Caco-2 (cell line): Measurements from ENCODE around the gene CAMKK2. TPM values are rescaled to one million over a fixed set of nuclear protein-coding genes. Genes with fewer than 3 reads are reported as not detected.

Experiments used
- BruUV-seq: library from RNA; stranded (reverse); fragments of 400-500 nt; replicated peaks from 2 replicates; lab custom pipeline; 2021; lab: Mats Ljungman, UMichigan
- CTCF ChIA-PET: fragments of 300-600 bp; sonication (Branson Sonifier 250); formaldehyde crosslinking; loops from one replicate; lab custom pipeline; 2022; ENCODE audit warnings: antibody characterized with exemption; lab: Charles Lee
- POLR2A ChIA-PET: fragments of 300-600 bp; sonication (Branson Sonifier 250); formaldehyde crosslinking; loops from one replicate; lab custom pipeline; 2022; ENCODE audit warnings: antibody characterized with exemption; lab: Charles Lee
- DNase-seq, 2 experiments: peaks; one replicate each; pipeline versions ENCODE4 v3.0.0 to v3.0.0-alpha.2; 2020 to 2022
- H3K27me3 ChIP-seq: replicated peaks from 2 replicates; pipeline ENCODE4 v1.6.0; 2011; ENCODE audit warnings: low read length; ENCODE audit not compliant: control insufficient read depth, insufficient read depth
- H3K36me3 ChIP-seq: 2 replicates; pipeline ENCODE4 v1.5.1; 2011; ENCODE audit warnings: low read length; ENCODE audit not compliant: control insufficient read depth, insufficient read depth
- H3K4me1 ChIP-seq: fragments of 250-450 bp; sonication (Bioruptor Pico); 2 replicates; pipeline ENCODE4 v1.5.1; 2020; ENCODE audit warnings: mild to moderate bottlenecking
- H3K4me3 ChIP-seq: 2 replicates; pipeline ENCODE4 v1.5.1; 2011; ENCODE audit warnings: low read depth, mild to moderate bottlenecking, control low read depth, low read length
- H3K9me3 ChIP-seq: fragments of 250-450 bp; sonication (Bioruptor Pico); 2 replicates; pipeline ENCODE4 v1.5.1; 2020; ENCODE audit warnings: mild to moderate bottlenecking, moderate library complexity
- H3K27ac Mint-ChIP-seq: one replicate; pipeline ENCODE4 v1.8.0; 2022; ENCODE audit warnings: mixed read lengths; ENCODE audit not compliant: unreplicated experiment
- H3K27me3 Mint-ChIP-seq: one replicate; pipeline ENCODE4 v1.8.0; 2022; ENCODE audit warnings: mixed read lengths; ENCODE audit not compliant: insufficient read depth, unreplicated experiment
- H3K36me3 Mint-ChIP-seq: one replicate; pipeline ENCODE4 v1.8.0; 2022; ENCODE audit warnings: mild to moderate bottlenecking, mixed read lengths; ENCODE audit not compliant: insufficient read depth, unreplicated experiment
- H3K4me1 Mint-ChIP-seq: one replicate; pipeline ENCODE4 v1.8.0; 2022; ENCODE audit warnings: low read depth, mixed read lengths; ENCODE audit not compliant: unreplicated experiment
- H3K4me3 Mint-ChIP-seq: one replicate; pipeline ENCODE4 v1.8.0; 2022; ENCODE audit warnings: mild to moderate bottlenecking, moderate library complexity, mixed read lengths; ENCODE audit not compliant: unreplicated experiment
- H3K9me3 Mint-ChIP-seq: one replicate; pipeline ENCODE4 v1.8.0; 2022; ENCODE audit warnings: mixed read lengths; ENCODE audit not compliant: unreplicated experiment
- intact Hi-C: fragments of 100-400 bp; cut with micrococcal nuclease; formaldehyde crosslinking; loops from one replicate; pipeline ENCODE4 v1.10.0; 2022; ENCODE audit not compliant: unreplicated experiment
- total RNA-seq: library from RNA; stranded (reverse); gene quantifications from 2 replicates; pipeline ENCODE4 v1.2.3, GENCODE V29; 2022
- TF ChIP-seq, protein P1 (sequence below), 2 experiments: fragments of 200-600 bp in 1 of 2; IDR thresholded peaks; 1 replicate in 1 of 2; 2 replicates in 1 of 2; pipeline versions ENCODE4 v1.5.1 to v1.8.0; 2011 to 2022; ENCODE audit warnings: antibody characterized with exemption in 1 of 2, control low read depth in 1 of 2, inconsistent platforms in 1 of 2, low read depth in 1 of 2, low read length in 1 of 2, mild to moderate bottlenecking in 1 of 2, moderate library complexity in 1 of 2; ENCODE audit not compliant: insufficient read depth in 1 of 2, severe bottlenecking in 1 of 2, unreplicated experiment in 1 of 2

Gene CAMKK2
- total RNA-seq, 1 experiment from 2014 or later = 31.0 TPM

DNA sequence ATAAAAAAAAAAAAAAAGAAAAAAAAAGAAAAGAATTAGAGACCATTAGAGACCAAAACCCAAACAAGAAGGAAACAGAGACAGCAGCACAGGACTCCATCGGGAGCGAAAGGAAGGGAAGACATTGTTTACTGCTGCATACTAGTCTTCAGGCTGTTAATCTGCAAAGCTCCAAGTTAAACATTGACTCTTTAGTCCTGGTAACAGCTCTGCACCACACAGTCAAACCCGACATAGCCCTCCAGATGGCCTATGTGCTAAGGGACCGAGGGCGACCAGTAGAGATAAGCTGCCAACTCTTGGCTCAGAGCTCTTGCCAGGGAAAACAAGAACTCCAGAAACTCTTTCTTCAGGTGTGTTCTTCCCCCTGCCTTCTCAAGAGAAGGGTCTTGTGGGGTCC, 78.7 kb downstream of the CAMKK2 start:
- Histone ChIP-seq H3K4me1 (peaks cover 34% of the 10 kb centered on the region), H3K27me3 (no peaks in the 10 kb centered on the region), H3K4me3 (no peak overlapping the region), H3K9me3 (no peaks in the 10 kb centered on the region), H3K36me3 (peaks cover 2% of the 10 kb centered on the region; the same call in 1 of the 2 replicates)
- TF ChIP-seq, protein P1, sequence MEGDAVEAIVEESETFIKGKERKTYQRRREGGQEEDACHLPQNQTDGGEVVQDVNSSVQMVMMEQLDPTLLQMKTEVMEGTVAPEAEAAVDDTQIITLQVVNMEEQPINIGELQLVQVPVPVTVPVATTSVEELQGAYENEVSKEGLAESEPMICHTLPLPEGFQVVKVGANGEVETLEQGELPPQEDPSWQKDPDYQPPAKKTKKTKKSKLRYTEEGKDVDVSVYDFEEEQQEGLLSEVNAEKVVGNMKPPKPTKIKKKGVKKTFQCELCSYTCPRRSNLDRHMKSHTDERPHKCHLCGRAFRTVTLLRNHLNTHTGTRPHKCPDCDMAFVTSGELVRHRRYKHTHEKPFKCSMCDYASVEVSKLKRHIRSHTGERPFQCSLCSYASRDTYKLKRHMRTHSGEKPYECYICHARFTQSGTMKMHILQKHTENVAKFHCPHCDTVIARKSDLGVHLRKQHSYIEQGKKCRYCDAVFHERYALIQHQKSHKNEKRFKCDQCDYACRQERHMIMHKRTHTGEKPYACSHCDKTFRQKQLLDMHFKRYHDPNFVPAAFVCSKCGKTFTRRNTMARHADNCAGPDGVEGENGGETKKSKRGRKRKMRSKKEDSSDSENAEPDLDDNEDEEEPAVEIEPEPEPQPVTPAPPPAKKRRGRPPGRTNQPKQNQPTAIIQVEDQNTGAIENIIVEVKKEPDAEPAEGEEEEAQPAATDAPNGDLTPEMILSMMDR (IDR thresholded peaks at IDR 0.05; ENCODE audit: insufficient read depth in 1 of 2, low read depth in 1 of 2, low read length in 1 of 2, severe bottlenecking in 1 of 2, unreplicated experiment in 1 of 2) = no peak
- no peak overlapping the region for H3K4me3 Mint-ChIP-seq
- no peaks in the 10 kb centered on the region for H3K9me3 Mint-ChIP-seq
- intact Hi-C loops = loop anchor here (1.0 kb wide), 1 partner anchor 10 kb away; no protein-coding TSS in a partner anchor
- peak in 1 of 2 experiments; percentile 40 for DNase-seq
- H3K36me3 Mint-ChIP-seq = peaks cover 43% of the 10 kb centered on the region
- H3K4me1 Mint-ChIP-seq = peaks cover 15% of the 10 kb centered on the region
- ChIA-PET CTCF (interaction anchor here (0.7 to 1.1 kb wide), 2 partner anchors 9 to 1185 kb away, joined by 3 read pairs; no protein-coding TSS in a partner anchor), POLR2A (interaction anchor here (0.5 to 1.0 kb wide), 4 partner anchors 9 to 69 kb away, joined by 3 to 8 read pairs (median 4); no protein-coding TSS in a partner anchor)
- H3K27ac Mint-ChIP-seq = peak overlapping the region; percentile 74
- no peaks in the 10 kb centered on the region for H3K27me3 Mint-ChIP-seq
- BruUV-seq = no TSS peak

DNA sequence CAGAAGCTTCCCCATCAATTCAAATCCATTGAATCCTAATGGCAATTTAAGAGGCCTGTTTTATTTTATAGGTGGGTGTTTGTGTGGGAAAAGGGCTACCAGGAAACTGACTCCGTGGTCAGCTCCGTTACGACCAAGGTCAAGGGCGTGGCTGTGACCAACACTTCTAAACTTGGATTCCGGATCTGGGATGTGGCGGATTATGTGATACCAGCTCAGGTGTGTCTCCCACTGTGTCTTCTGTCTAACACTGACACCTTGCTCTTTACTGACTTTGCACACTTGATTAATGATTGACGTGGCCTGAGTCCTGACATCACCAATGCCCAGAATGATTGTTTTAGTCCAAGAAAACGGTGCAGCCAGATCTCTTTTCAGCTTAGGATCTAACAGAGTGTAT, 79.4 kb downstream of the CAMKK2 start:
- H3K4me3 Mint-ChIP-seq = no peak overlapping the region
- Histone ChIP-seq H3K36me3 (peaks cover 1% of the 10 kb centered on the region; the same call in 1 of the 2 replicates), H3K4me3 (no peak overlapping the region), H3K27me3 (no peaks in the 10 kb centered on the region), H3K9me3 (no peaks in the 10 kb centered on the region), H3K4me1 (peaks cover 34% of the 10 kb centered on the region)
- peaks cover 15% of the 10 kb centered on the region for H3K4me1 Mint-ChIP-seq
- peak in 1 of 2 experiments; percentile 28 for DNase-seq
- no peaks in the 10 kb centered on the region for H3K27me3 Mint-ChIP-seq
- ChIA-PET CTCF (interaction anchor here (0.5 to 1.1 kb wide), 3 partner anchors 10 to 272 kb away, joined by 3 read pairs; no protein-coding TSS in a partner anchor), POLR2A (interaction anchor here (0.6 kb wide), 1 partner anchor 321 kb away, joined by 5 read pairs; no protein-coding TSS in a partner anchor)
- intact Hi-C loops = loop anchor here (1.0 kb wide), 1 partner anchor 10 kb away; no protein-coding TSS in a partner anchor
- peaks cover 37% of the 10 kb centered on the region for H3K36me3 Mint-ChIP-seq
- TF ChIP-seq, protein P1 (IDR thresholded peaks at IDR 0.05; ENCODE audit: insufficient read depth in 1 of 2, low read depth in 1 of 2, low read length in 1 of 2, severe bottlenecking in 1 of 2, unreplicated experiment in 1 of 2) = no peak
- no peak overlapping the region for H3K27ac Mint-ChIP-seq
- BruUV-seq = no TSS peak
- no peaks in the 10 kb centered on the region for H3K9me3 Mint-ChIP-seq

- peaks cover 15% of the 10 kb centered on the region for H3K4me1 Mint-ChIP-seq
- CTCF ChIA-PET = no interaction called here
- H3K27me3 Mint-ChIP-seq = no peaks in the 10 kb centered on the region
- H3K4me3 Mint-ChIP-seq = no peak overlapping the region
- peak overlapping the region; percentile 53 for H3K27ac Mint-ChIP-seq
- POLR2A ChIA-PET = no interaction called here
- BruUV-seq = no TSS peak
- Histone ChIP-seq H3K4me1 (peaks cover 34% of the 10 kb centered on the region), H3K9me3 (no peaks in the 10 kb centered on the region), H3K27me3 (no peaks in the 10 kb centered on the region), H3K36me3 (peaks cover 1% of the 10 kb centered on the region; the same call in 1 of the 2 replicates), H3K4me3 (no peak overlapping the region)
- DNase-seq = no peak
- intact Hi-C loops = no loop called here
- H3K36me3 Mint-ChIP-seq = peaks cover 30% of the 10 kb centered on the region
- TF ChIP-seq, protein P1 (IDR thresholded peaks at IDR 0.05; ENCODE audit: insufficient read depth in 1 of 2, low read depth in 1 of 2, low read length in 1 of 2, severe bottlenecking in 1 of 2, unreplicated experiment in 1 of 2) = no peak
- H3K9me3 Mint-ChIP-seq = no peaks in the 10 kb centered on the region
Observed at GRCh38 chr12:121216102-121216501, 80.4 kb downstream of the CAMKK2 start.
